ENCODE measurements around the gene LLPH. TPM values are rescaled to one million over a fixed set of nuclear protein-coding genes. Genes with fewer than 3 reads are reported as not detected.

Gene LLPH
- total RNA-seq, 1 experiment from 2014 or later, result 32.3 TPM

DNA sequence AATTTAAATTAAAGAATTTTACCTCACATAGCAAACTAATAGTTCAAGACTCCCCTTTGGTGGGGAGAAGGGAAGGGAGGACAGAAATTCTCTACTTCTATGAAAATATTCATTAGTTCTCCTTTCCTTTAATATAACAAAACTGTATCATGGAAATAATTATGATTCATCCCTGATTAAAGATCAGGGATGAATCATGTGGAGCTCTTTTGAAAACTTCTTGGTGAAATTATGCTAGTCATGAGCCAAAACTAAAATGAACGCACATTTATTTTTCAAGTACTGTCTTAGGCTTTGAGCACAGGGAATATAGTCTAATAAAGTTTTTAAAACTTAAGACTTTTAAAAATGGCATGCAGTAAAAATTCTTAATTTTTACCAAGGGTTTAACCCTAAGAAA, 22.2 kb upstream of the LLPH start:
- H3K36me3 ChIP-seq (ENCODE audit: control insufficient read depth, insufficient read depth, low read length), result no peaks in the 10 kb centered on the region; the same call in 1 of the 2 replicates
- ChIA-PET CTCF (no interaction called here), POLR2A (no interaction called here)
- H3K9me3 ChIP-seq, result no peaks in the 10 kb centered on the region
- Mint-ChIP-seq H3K27ac (ENCODE audit: unreplicated experiment) (no peak overlapping the region), H3K36me3 (ENCODE audit: insufficient read depth, unreplicated experiment) (peaks cover 8% of the 10 kb centered on the region), H3K9me3 (ENCODE audit: unreplicated experiment) (no peaks in the 10 kb centered on the region), H3K4me3 (ENCODE audit: unreplicated experiment) (no peak overlapping the region), H3K4me1 (ENCODE audit: low read depth, unreplicated experiment) (no peaks in the 10 kb centered on the region), H3K27me3 (ENCODE audit: insufficient read depth, unreplicated experiment) (no peaks in the 10 kb centered on the region)
- H3K4me3 ChIP-seq (ENCODE audit: low read depth, low read length), result no peak overlapping the region
- no peaks in the 10 kb centered on the region for H3K27me3 ChIP-seq (replicated peaks; ENCODE audit: control insufficient read depth, insufficient read depth, low read length)
- H3K4me1 ChIP-seq, result no peaks in the 10 kb centered on the region
- intact Hi-C loops (cut with micrococcal nuclease; ENCODE audit: unreplicated experiment), result no loop called here
- no TSS peak for BruUV-seq (replicated peaks)
- DNase-seq, result no peak
- TF ChIP-seq, protein P1, sequence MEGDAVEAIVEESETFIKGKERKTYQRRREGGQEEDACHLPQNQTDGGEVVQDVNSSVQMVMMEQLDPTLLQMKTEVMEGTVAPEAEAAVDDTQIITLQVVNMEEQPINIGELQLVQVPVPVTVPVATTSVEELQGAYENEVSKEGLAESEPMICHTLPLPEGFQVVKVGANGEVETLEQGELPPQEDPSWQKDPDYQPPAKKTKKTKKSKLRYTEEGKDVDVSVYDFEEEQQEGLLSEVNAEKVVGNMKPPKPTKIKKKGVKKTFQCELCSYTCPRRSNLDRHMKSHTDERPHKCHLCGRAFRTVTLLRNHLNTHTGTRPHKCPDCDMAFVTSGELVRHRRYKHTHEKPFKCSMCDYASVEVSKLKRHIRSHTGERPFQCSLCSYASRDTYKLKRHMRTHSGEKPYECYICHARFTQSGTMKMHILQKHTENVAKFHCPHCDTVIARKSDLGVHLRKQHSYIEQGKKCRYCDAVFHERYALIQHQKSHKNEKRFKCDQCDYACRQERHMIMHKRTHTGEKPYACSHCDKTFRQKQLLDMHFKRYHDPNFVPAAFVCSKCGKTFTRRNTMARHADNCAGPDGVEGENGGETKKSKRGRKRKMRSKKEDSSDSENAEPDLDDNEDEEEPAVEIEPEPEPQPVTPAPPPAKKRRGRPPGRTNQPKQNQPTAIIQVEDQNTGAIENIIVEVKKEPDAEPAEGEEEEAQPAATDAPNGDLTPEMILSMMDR (IDR thresholded peaks at IDR 0.05; ENCODE audit: insufficient read depth in 1 of 2, low read depth in 1 of 2, low read length in 1 of 2, severe bottlenecking in 1 of 2, unreplicated experiment in 1 of 2), result no peak

DNA sequence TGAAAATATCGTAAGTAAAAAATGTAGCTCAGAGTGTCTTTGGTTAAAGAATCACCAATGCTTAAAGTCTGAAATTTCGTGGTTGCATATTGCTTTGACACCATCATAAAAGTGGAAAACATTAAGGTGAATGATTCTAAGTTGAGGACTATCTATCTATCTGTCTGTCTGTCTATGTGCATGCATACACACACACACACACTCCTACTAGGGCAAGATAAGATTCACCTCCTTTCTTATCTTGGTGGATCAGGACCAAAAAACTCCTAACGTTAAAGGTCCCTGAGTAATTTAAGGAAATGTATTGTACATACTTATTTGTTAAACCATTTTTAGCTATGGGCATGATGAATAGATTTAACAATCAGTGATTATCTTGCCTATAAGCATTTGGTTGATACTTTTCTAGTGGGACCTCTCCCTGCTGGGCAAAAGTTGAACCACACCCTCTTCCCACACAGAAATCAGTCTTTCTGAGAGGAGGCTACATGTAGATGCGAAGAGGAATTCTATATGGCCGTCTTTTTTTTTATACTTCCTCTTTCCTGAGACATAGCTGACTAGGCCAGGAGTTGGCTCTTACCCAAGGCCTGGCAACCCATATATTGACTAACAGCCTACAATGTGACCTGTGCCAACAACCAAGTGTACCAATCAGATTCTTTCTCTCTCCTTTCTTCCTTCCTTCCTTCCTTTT, 19.3 kb upstream of the LLPH start:
- DNase-seq, result no peak
- H3K4me1 ChIP-seq, result 0 out of 2 replicates have a peak, but pooled peaks cover 4% of the 10 kb centered on the region
- Mint-ChIP-seq H3K4me1 (ENCODE audit: low read depth, unreplicated experiment) (no peaks in the 10 kb centered on the region), H3K27ac (ENCODE audit: unreplicated experiment) (no peak overlapping the region), H3K27me3 (ENCODE audit: insufficient read depth, unreplicated experiment) (no peaks in the 10 kb centered on the region), H3K36me3 (ENCODE audit: insufficient read depth, unreplicated experiment) (no peaks in the 10 kb centered on the region), H3K4me3 (ENCODE audit: unreplicated experiment) (no peak overlapping the region), H3K9me3 (ENCODE audit: unreplicated experiment) (no peaks in the 10 kb centered on the region)
- CTCF ChIA-PET, result interaction anchor here (0.6 kb wide), 1 partner anchor 27 kb away, joined by 3 read pairs; no protein-coding TSS in a partner anchor
- intact Hi-C loops (cut with micrococcal nuclease; ENCODE audit: unreplicated experiment), result loop anchor here (10.0 kb wide), 1 partner anchor 545 kb away; no protein-coding TSS in a partner anchor
- POLR2A ChIA-PET, result interaction anchor here (0.6 kb wide), 1 partner anchor 20 kb away, joined by 5 read pairs; the partner anchor contains the start of gene TMBIM4
- H3K36me3 ChIP-seq (ENCODE audit: control insufficient read depth, insufficient read depth, low read length), result no peaks in the 10 kb centered on the region; the same call in 1 of the 2 replicates
- no peaks in the 10 kb centered on the region for H3K27me3 ChIP-seq (replicated peaks; ENCODE audit: control insufficient read depth, insufficient read depth, low read length)
- no peaks in the 10 kb centered on the region for H3K9me3 ChIP-seq
- BruUV-seq (replicated peaks), result no TSS peak
- no peak overlapping the region for H3K4me3 ChIP-seq (ENCODE audit: low read depth, low read length)
- TF ChIP-seq, protein P1 (IDR thresholded peaks at IDR 0.05; ENCODE audit: insufficient read depth in 1 of 2, low read depth in 1 of 2, low read length in 1 of 2, severe bottlenecking in 1 of 2, unreplicated experiment in 1 of 2), result no peak

DNA sequence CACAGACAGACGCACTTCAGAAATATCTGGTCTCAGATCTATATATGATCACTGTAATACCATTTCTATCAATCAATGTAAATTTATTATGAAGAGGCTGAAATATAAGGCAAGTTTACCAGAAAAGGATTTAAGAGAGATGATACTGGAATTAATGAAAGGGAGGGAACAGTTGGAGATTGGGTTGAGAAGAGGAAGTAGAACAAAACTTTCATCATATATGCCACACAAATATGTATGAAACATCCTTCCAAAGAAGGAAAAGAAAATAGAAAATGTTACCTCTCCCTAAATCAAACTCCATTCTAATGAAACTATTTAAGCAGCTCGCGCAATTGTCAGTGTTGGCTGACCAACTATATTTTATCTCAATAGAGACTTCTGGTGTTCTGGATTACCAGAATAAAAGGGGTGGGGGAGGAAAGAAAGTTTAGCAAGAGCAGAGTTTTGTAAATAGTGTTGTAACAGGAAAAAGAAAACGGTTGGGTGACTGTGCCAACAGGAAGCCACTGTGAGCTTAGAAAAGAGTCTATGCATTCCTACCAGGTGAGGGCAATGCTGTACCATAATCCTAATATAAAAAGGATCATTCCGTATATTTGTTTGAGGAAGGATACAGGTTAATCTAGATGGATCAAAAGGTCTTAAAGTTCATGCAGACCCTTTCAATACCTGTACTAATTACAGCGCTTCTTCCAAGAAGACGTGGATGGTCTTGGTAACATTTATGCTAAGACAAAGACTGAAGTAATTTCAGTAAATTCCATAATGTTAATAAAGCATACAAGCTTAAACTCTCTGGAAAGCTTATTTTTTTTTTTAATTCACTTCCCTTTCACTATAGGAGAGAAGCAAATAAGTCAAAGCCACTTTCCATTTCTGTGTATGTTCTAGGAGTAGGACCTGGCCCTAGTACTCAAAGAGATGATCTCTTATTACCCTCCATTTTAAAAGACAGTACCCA, 14.5 kb upstream of the LLPH start:
- 0 out of 2 replicates have a peak, but pooled peaks cover 4% of the 10 kb centered on the region for H3K4me1 ChIP-seq
- Mint-ChIP-seq H3K9me3 (ENCODE audit: unreplicated experiment) (peaks cover 14% of the 10 kb centered on the region), H3K4me3 (ENCODE audit: unreplicated experiment) (no peak overlapping the region), H3K27ac (ENCODE audit: unreplicated experiment) (no peak overlapping the region), H3K36me3 (ENCODE audit: insufficient read depth, unreplicated experiment) (peaks cover 11% of the 10 kb centered on the region), H3K4me1 (ENCODE audit: low read depth, unreplicated experiment) (no peaks in the 10 kb centered on the region), H3K27me3 (ENCODE audit: insufficient read depth, unreplicated experiment) (no peaks in the 10 kb centered on the region)
- no peaks in the 10 kb centered on the region; the same call in 1 of the 2 replicates for H3K36me3 ChIP-seq (ENCODE audit: control insufficient read depth, insufficient read depth, low read length)
- BruUV-seq (replicated peaks), result no TSS peak
- TF ChIP-seq, protein P1 (IDR thresholded peaks at IDR 0.05; ENCODE audit: insufficient read depth in 1 of 2, low read depth in 1 of 2, low read length in 1 of 2, severe bottlenecking in 1 of 2, unreplicated experiment in 1 of 2), result peak; percentile 60 to 61
- H3K9me3 ChIP-seq, result peaks cover 19% of the 10 kb centered on the region
- H3K27me3 ChIP-seq (replicated peaks; ENCODE audit: control insufficient read depth, insufficient read depth, low read length), result no peaks in the 10 kb centered on the region
- DNase-seq, result peak in 1 of 2 experiments; percentile 60
- no peak overlapping the region for H3K4me3 ChIP-seq (ENCODE audit: low read depth, low read length)
- ChIA-PET POLR2A (interaction anchor here (0.6 to 1.0 kb wide), 2 partner anchors 24 to 219 kb away, joined by 3 to 4 read pairs; no protein-coding TSS in a partner anchor), CTCF (interaction anchor here (0.6 to 1.4 kb wide), 7 partner anchors 14 to 429 kb away, joined by 3 to 16 read pairs (median 4); partner anchors contain the start of genes HELB, LLPH and TMBIM4)
- intact Hi-C loops (cut with micrococcal nuclease; ENCODE audit: unreplicated experiment), result loop anchor here (1.0 to 10.0 kb wide), 4 partner anchors 24 to 550 kb away; partner anchors contain the start of gene TMBIM4
